HG03460 (cell line): Measurements from ENCODE around the gene PACSIN1.

ENCODE experiments used
- ATAC-seq: cut with Tn5 transposase; IDR thresholded peaks from one replicate; pipeline ENCODE4 v1.9.1; 2021; ENCODE audit not compliant: unreplicated experiment

Gene PACSIN1

GRCh38 chr6:34526992-34527728 lies 61.3 kb downstream of the PACSIN1 start:
- ATAC-seq: peak; percentile 88

GRCh38 chr6:34527751-34528670 lies 62.1 kb downstream of the PACSIN1 start:
- no peak for ATAC-seq

- no peak for ATAC-seq
Measured at GRCh38 chr6:34528996-34529664, 63.3 kb downstream of the PACSIN1 start.

GRCh38 chr6:34529665-34530327 lies 63.9 kb downstream of the PACSIN1 start:
- ATAC-seq: no peak

GRCh38 chr6:34530753-34531365 lies 65.0 kb downstream of the PACSIN1 start:
- no peak for ATAC-seq

GRCh38 chr6:34531580-34532201 lies 65.8 kb downstream of the PACSIN1 start:
- no peak for ATAC-seq

- ATAC-seq: no peak
Measured at GRCh38 chr6:34532230-34532629, 66.4 kb downstream of the PACSIN1 start.

- ATAC-seq: no peak
Measured at GRCh38 chr6:34534146-34534545, 68.3 kb downstream of the PACSIN1 start.

- ATAC-seq: no peak
Measured at GRCh38 chr6:34534656-34535055, 68.8 kb downstream of the PACSIN1 start.

GRCh38 chr6:34535199-34535598 lies 69.3 kb downstream of the PACSIN1 start:
- ATAC-seq: no peak

- no peak for ATAC-seq
Measured at GRCh38 chr6:34535646-34536045, 69.8 kb downstream of the PACSIN1 start.

GRCh38 chr6:34536251-34536958 lies 70.5 kb downstream of the PACSIN1 start:
- ATAC-seq: no peak

- no peak for ATAC-seq
Measured at GRCh38 chr6:34536959-34537848, 71.3 kb downstream of the PACSIN1 start.

- no peak for ATAC-seq
Measured at GRCh38 chr6:34537922-34538550, 72.2 kb downstream of the PACSIN1 start.

GRCh38 chr6:34538581-34538980 lies 72.7 kb downstream of the PACSIN1 start:
- no peak for ATAC-seq

- ATAC-seq: no peak
Measured at GRCh38 chr6:34539181-34539580, 73.3 kb downstream of the PACSIN1 start.

- ATAC-seq: no peak
Measured at GRCh38 chr6:34540222-34540621, 74.3 kb downstream of the PACSIN1 start.

GRCh38 chr6:34540841-34541240 lies 75.0 kb downstream of the PACSIN1 start:
- no peak for ATAC-seq
